HAP-1 (cell line): ENCODE data around the gene NEK10.

Source experiments
- DNase-seq, 2 experiments: peaks; one replicate each; pipeline ENCODE4 v3.0.0-alpha.2; 2016 to 2020; ENCODE audit warnings: low spot score in 2 of 2
- H3K27me3 ChIP-seq: fragments of 250-450 bp; sonication (Bioruptor Pico); 2 replicates; pipeline ENCODE4 v1.5.1; 2020; ENCODE audit warnings: low read depth, mild to moderate bottlenecking, moderate library complexity
- H3K36me3 ChIP-seq: fragments of 250-450 bp; sonication (Bioruptor Pico); replicated peaks from 2 replicates; pipeline ENCODE4 v1.5.1; 2020; ENCODE audit warnings: mild to moderate bottlenecking
- H3K4me1 ChIP-seq: fragments of 250-450 bp; sonication (Bioruptor Pico); 2 replicates; pipeline ENCODE4 v1.5.1; 2020; ENCODE audit warnings: mild to moderate bottlenecking
- H3K4me3 ChIP-seq: fragments of 250-450 bp; sonication (Bioruptor Pico); 2 replicates; pipeline ENCODE4 v1.5.1; 2020; ENCODE audit warnings: mild to moderate bottlenecking, moderate library complexity
- H3K9me3 ChIP-seq: fragments of 250-450 bp; sonication (Bioruptor Pico); 2 replicates; pipeline ENCODE4 v1.5.1; 2020; ENCODE audit warnings: mild to moderate bottlenecking, moderate library complexity
- in situ Hi-C: fragments of 300-500 bp; cut with MboI; formaldehyde crosslinking; loops from 3 replicates; pipeline ENCODE4 v1.14.3; 2020; ENCODE audit warnings: low sequenced_read_pairs, inconsistent platforms, mixed read lengths

The NEK10 gene

DNA sequence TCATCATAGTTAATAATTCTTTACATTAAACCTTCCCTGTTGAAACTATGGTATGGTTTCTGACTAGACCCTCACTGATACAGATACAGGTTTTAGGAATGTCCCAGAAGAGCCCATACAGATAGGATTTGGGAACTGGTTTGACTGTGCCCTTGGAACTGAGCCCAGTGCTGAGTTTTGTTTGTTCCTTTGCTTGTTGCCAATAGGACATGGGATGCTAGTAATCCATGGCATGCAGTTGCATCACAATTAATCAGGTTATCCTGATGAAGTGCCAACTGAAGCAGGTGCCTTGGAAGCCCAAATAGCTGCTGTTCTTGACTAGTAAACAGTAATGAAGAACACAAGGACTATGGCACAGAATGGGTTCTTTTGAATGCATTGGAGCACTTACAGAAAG is 230.6 kb downstream of the NEK10 start:
- no peaks in the 10 kb centered on the region for H3K36me3 ChIP-seq
- in situ Hi-C loops = loop anchor here (10.0 kb wide), 1 partner anchor 136 kb away; no protein-coding TSS in a partner anchor

DNA sequence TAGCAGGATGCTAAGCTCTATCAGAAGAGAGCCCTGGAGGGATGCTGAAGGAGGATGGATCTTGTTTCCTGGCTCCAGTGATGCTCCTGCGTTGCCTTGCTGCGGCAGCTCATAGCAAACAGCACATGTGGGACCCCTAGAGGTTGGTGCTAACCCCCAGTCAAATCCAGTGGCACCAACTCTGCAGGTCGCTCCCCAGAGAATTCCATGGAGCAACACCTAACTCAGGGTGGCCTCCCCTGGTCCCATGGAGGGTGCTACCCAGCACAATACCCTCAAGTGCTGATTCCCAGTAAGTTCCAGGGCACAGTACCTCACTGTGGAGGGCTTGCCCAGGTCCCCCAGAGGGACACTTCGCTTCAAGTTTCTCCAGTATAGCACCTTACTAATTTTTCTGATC is 231.2 kb downstream of the NEK10 start:
- in situ Hi-C loops = loop anchor here (10.0 kb wide), 1 partner anchor 137 kb away; no protein-coding TSS in a partner anchor
- Histone ChIP-seq H3K9me3 (no peaks in the 10 kb centered on the region), H3K36me3 (no peaks in the 10 kb centered on the region), H3K27me3 (peaks cover 5% of the 10 kb centered on the region; the same call in 1 of the 2 replicates), H3K4me1 (no peaks in the 10 kb centered on the region; the same call in 1 of the 2 replicates), H3K4me3 (no peak overlapping the region)
- no peak for DNase-seq

More for the DNA sequence above, 230.6 kb downstream of the NEK10 start:
- no peaks in the 10 kb centered on the region for H3K9me3 ChIP-seq
- no peak overlapping the region for H3K4me3 ChIP-seq
- DNase-seq = no peak
- H3K27me3 ChIP-seq = peaks cover 5% of the 10 kb centered on the region; the same call in 1 of the 2 replicates
- no peaks in the 10 kb centered on the region; the same call in 1 of the 2 replicates for H3K4me1 ChIP-seq

DNA sequence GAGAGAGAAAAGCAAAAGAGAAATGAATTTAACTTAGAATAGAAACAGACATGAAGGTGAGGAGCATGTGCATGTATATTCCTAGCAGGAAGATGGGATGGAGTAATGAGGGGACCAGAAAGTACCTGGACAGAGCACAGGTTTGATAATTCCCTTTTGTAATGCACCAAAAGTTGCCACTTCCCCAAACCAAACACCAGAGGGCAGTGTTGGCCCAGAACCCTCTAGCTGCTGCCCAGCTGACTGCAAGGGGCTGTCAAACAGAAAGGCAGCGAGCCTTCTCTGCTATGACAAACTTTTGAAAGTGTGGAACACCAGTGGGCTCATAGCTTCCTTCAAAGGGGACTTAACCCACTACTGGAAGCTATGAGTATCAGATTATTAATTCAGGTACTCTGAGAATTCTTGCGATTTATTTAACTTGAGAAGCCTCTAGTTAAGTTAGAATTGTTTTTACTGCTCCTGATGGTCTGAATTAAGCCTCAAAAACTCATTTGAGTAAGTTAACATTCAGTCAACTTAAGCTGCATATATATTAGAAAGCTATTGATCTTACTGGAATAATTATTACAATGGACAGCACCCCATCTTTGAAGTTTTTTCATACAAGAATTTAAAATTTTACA is 234.9 kb downstream of the NEK10 start:
- Histone ChIP-seq H3K4me1 (no peaks in the 10 kb centered on the region; the same call in 1 of the 2 replicates), H3K9me3 (no peaks in the 10 kb centered on the region), H3K4me3 (no peak overlapping the region), H3K36me3 (no peaks in the 10 kb centered on the region), H3K27me3 (peaks cover 5% of the 10 kb centered on the region; the same call in 1 of the 2 replicates)
- DNase-seq = peak; percentile 73 to 78
- in situ Hi-C loops = loop anchor here (10.0 kb wide), 1 partner anchor 141 kb away; no protein-coding TSS in a partner anchor

DNA sequence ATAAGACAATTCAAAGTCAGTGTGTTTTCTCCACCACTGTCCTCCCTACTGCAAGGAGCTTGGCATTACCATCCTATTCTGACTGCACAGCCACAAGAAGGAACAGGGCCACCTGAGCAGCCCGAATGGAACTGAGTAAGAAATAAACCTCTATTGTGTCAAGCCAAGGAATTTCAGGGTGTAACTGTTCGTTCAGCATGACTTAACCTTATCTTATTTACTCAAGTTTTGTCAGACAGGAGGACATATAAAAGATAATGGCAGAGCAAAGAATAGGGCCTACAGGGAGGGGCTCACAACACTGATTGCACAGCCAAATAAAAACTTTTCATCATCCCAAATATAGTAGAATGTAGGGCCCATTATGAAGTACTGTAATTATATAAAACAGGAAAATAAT is 236.1 kb downstream of the NEK10 start:
- in situ Hi-C loops = loop anchor here (10.0 kb wide), 1 partner anchor 142 kb away; no protein-coding TSS in a partner anchor
- Histone ChIP-seq H3K4me1 (no peaks in the 10 kb centered on the region; the same call in 1 of the 2 replicates), H3K27me3 (0 out of 2 replicates have a peak, but pooled peaks cover 5% of the 10 kb centered on the region), H3K4me3 (no peak overlapping the region), H3K36me3 (no peaks in the 10 kb centered on the region), H3K9me3 (no peaks in the 10 kb centered on the region)
- no peak for DNase-seq

DNA sequence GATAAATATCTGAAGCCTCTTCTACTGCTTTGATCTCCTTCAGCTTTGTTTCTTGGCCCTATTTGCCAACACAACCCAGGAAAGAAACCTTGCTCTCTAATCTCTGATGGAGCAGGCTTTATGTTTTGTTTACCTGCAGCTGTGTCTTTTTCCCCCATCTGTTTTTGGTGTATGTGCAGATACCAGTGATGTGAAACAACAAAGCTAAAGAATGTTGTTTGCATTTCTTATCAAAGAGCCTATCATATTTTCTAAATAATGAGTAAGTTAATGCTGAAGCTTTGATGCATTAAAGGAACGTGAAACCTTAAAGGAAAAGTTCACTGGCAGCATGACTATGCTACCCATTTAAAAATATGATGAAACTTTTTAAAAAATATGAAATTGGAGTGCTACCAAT is 238.4 kb downstream of the NEK10 start:
- no peak overlapping the region for H3K4me3 ChIP-seq
- no peak for DNase-seq
- no peaks in the 10 kb centered on the region; the same call in 1 of the 2 replicates for H3K4me1 ChIP-seq
- H3K9me3 ChIP-seq = no peaks in the 10 kb centered on the region
- no peaks in the 10 kb centered on the region for H3K27me3 ChIP-seq
- in situ Hi-C loops = loop anchor here (10.0 kb wide), 1 partner anchor 144 kb away; no protein-coding TSS in a partner anchor
- H3K36me3 ChIP-seq = no peaks in the 10 kb centered on the region

DNA sequence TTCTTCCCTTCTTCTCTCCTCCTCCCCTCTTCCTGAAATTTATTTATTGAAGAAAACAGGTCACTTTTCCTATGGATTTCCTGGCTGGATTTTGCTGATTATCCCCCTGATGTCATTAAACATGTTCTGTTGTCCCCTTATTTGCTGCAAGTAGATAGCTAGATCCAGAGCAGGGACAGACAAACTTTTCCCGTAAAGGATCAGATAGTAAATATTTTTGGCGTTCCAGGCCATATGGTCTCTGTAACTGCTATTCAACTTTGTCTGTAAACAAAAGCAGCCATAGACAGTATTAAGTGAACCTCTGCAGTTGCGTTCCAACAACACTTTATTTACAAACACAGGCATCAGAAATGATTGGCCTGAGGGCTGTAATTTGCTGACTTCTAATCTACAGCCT is 241.3 kb downstream of the NEK10 start:
- H3K27me3 ChIP-seq = no peaks in the 10 kb centered on the region
- H3K9me3 ChIP-seq = no peaks in the 10 kb centered on the region
- H3K4me1 ChIP-seq = no peaks in the 10 kb centered on the region
- in situ Hi-C loops = no loop called here
- no peak for DNase-seq
- H3K36me3 ChIP-seq = no peaks in the 10 kb centered on the region
- H3K4me3 ChIP-seq = no peak overlapping the region

DNA sequence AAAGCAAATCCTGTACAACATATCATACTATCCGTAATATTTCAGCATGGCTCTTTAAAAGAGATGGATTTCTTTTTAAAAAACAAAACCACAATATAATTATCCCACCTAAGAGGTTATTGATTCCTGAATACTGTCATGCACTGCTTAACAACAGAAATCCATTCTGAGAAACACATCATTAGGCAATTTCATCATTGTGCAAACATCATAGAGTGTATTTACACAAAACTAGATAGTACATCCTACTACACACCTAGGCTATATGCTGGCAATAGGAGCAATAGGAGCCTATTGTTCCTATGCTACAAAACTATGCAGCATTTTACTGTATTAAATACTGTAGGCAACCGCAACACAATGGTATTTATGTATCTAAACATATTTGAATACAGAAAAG is 242.0 kb downstream of the NEK10 start:
- H3K4me1 ChIP-seq = no peaks in the 10 kb centered on the region
- H3K4me3 ChIP-seq = no peak overlapping the region
- H3K27me3 ChIP-seq = no peaks in the 10 kb centered on the region
- in situ Hi-C loops = no loop called here
- H3K36me3 ChIP-seq = no peaks in the 10 kb centered on the region
- H3K9me3 ChIP-seq = no peaks in the 10 kb centered on the region
- no peak for DNase-seq

DNA sequence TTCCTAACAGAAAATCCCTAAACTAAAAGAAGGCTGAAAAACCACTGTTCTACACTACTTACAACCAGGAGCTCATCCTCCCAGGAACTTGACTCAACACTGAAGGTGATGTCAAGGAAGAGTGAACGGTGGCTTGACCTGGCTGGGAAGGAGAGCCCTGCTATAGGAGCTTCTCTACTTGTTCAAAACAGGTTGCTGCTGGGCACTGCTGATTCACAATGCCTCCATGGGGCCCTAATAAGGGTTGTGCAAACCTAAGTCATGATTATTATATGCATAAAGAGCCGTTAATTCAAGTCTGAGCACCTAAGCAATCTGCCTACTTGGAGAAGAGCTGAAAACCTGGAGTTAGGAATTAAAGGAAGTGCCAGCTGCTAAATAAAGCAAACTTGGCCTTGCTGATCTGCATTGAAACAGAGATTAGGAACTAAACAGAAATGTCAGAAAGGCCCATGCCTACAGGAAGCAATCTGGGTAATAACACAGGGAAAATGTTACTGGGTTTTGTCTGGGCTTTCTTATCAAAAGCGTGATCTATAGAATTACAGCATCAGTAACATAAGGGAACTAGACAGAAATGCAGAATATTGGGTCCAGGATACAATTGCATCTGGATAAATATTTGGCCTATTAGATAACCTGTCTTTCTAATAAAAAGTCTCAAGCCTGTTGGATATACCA is 243.2 kb downstream of the NEK10 start:
- Histone ChIP-seq H3K9me3 (no peaks in the 10 kb centered on the region), H3K27me3 (no peaks in the 10 kb centered on the region), H3K36me3 (no peaks in the 10 kb centered on the region), H3K4me1 (no peaks in the 10 kb centered on the region), H3K4me3 (no peak overlapping the region)
- no peak for DNase-seq
- in situ Hi-C loops = no loop called here

DNA sequence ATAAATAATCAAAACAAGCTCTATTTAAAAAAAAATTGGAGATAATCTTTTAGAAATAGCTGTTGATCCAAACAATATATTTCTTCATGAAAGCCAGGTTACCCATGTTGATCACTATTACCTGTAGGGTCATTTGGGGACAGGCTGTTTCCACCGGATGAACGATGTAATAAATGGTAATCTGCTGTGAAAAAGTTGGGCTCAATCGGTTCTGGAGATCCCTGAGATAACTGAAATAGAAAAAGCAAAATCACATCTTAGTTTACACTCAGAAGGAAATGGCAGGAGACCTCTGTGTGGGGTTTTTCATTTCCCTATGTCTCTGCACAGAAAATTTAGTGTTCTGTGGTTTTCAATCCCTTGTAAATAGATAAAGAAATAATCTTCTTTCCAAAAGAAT is 249.5 kb downstream of the NEK10 start:
- H3K4me1 ChIP-seq = no peaks in the 10 kb centered on the region
- no peaks in the 10 kb centered on the region for H3K36me3 ChIP-seq
- DNase-seq = no peak
- H3K27me3 ChIP-seq = no peaks in the 10 kb centered on the region
- no peaks in the 10 kb centered on the region; the same call in 1 of the 2 replicates for H3K9me3 ChIP-seq
- H3K4me3 ChIP-seq = no peak overlapping the region
- in situ Hi-C loops = no loop called here

DNA sequence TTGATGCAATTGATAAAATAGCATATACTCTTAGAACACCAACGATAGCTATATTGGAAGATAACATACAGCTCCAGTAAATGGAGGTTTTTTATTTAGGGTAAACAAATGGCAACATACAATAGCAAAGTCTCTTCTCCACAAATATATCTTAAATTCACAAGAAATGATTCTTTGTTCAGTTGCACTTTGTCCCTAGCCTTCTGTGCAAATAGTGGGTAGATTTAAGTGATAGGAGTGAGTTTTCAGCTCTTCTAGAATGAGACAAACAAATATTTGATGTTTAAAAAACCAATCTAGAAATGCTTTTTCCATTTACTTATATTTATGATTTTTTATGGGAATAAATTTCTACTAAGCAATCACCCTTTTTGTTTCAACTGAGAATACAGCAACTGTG is 253.8 kb downstream of the NEK10 start:
- no peak for DNase-seq
- 0 out of 2 replicates have a peak, but pooled peaks cover 3% of the 10 kb centered on the region for H3K4me1 ChIP-seq
- no peaks in the 10 kb centered on the region for H3K27me3 ChIP-seq
- no peaks in the 10 kb centered on the region for H3K36me3 ChIP-seq
- in situ Hi-C loops = no loop called here
- no peaks in the 10 kb centered on the region; the same call in 1 of the 2 replicates for H3K9me3 ChIP-seq
- H3K4me3 ChIP-seq = no peak overlapping the region

DNA sequence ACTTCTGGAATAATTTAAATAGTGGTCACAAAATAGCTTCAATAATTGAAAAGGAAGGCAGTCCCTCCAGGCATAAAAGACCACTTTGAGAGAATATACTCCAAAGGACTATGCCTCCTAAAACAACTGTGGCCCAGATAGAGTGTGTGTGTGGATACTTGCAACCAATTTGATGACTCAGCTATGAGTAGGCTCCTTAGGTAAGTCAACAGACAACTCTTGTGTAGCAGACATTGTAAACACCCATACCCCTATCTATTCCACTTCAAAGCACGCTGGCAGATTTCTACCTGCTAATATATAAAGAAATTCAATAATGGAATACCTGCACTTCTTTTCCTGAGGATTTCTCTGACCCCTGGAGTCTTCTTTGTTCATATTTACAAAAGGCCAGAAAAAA is 254.5 kb downstream of the NEK10 start:
- H3K36me3 ChIP-seq = no peaks in the 10 kb centered on the region
- 0 out of 2 replicates have a peak, but pooled peaks cover 3% of the 10 kb centered on the region for H3K4me1 ChIP-seq
- H3K27me3 ChIP-seq = no peaks in the 10 kb centered on the region
- in situ Hi-C loops = no loop called here
- DNase-seq = no peak
- no peak overlapping the region for H3K4me3 ChIP-seq
- H3K9me3 ChIP-seq = no peaks in the 10 kb centered on the region; the same call in 1 of the 2 replicates

DNA sequence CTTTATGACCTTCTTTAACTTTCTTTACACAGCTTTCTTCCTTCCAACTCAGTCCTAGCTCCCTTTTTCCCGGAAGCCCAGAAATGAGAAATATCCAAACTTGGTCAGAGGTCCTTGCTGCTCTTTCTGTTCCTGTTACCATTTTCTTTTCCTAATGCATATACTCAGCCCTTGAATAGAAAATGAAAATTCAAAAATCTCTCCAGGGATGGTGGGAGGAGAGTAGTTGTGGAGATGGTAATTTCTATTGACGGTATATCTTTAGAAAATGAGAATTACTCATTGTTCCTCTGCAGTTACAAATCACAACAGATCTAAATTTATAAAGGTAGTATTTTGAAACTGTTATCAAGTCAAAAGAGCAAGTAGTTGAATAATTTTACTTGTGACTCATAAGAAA is 255.1 kb downstream of the NEK10 start:
- no peak for DNase-seq
- H3K4me3 ChIP-seq = no peak overlapping the region
- in situ Hi-C loops = no loop called here
- H3K36me3 ChIP-seq = no peaks in the 10 kb centered on the region
- H3K9me3 ChIP-seq = no peaks in the 10 kb centered on the region; the same call in 1 of the 2 replicates
- H3K4me1 ChIP-seq = peaks cover 3% of the 10 kb centered on the region; the same call in 1 of the 2 replicates
- no peaks in the 10 kb centered on the region for H3K27me3 ChIP-seq

DNA sequence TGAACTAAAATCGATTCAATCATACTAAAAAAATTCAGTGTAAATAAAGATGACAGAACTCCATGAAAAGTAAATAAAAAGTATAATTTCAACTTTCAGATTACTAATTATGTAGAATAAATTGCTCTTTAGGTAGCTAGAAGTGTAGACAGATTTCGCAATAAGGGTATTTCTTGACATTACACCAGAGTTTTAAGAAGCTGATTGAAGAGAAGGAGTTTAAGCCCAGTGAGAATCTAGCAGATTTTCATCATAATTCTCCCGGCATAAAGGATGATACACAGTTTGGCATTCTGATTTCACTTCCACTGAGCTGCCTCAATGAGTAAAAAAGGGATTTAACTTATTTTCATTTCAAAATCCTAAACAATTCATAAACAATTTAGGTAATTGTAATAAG is 259.2 kb downstream of the NEK10 start:
- no peaks in the 10 kb centered on the region for H3K36me3 ChIP-seq
- in situ Hi-C loops = no loop called here
- H3K4me3 ChIP-seq = no peak overlapping the region
- H3K9me3 ChIP-seq = no peaks in the 10 kb centered on the region
- H3K4me1 ChIP-seq = peaks cover 24% of the 10 kb centered on the region
- no peak for DNase-seq
- no peaks in the 10 kb centered on the region for H3K27me3 ChIP-seq

DNA sequence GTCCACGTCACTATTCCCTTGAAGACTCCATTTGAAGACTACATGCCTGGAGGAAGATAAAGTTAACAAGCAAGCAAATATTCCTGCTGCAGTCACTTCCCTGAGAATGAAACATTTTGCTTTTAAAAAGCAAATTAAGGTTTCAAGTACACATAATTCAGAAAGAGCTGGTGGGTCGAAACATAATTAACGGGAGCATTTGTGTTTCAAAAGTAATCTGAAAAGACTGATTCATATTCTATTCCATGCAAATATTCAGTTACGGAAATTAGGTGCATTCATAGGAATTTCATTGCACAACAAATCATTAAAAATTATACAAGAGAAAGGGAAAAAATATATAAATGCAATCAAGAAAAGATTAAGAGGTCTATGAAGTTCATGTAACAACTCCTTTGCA is 260.9 kb downstream of the NEK10 start:
- Histone ChIP-seq H3K27me3 (no peaks in the 10 kb centered on the region), H3K9me3 (no peaks in the 10 kb centered on the region), H3K36me3 (no peaks in the 10 kb centered on the region), H3K4me3 (no peak overlapping the region), H3K4me1 (peaks cover 24% of the 10 kb centered on the region)
- in situ Hi-C loops = no loop called here
- peak in 1 of 2 experiments; percentile 54 for DNase-seq
